ENCODE data around the gene DERA. TPM values are rescaled to one million over a fixed set of nuclear protein-coding genes. Genes with fewer than 3 reads are reported as not detected.
"Not testable (repeated sequence)": the region's sequence is repeated elsewhere in the genome, so short reads cannot be mapped to it uniquely, and the experiment has no call there.

DERA gene
- total RNA-seq, 3 donors from 2014 or later: 6.8 to 10.4 (median 7.0) TPM

DNA sequence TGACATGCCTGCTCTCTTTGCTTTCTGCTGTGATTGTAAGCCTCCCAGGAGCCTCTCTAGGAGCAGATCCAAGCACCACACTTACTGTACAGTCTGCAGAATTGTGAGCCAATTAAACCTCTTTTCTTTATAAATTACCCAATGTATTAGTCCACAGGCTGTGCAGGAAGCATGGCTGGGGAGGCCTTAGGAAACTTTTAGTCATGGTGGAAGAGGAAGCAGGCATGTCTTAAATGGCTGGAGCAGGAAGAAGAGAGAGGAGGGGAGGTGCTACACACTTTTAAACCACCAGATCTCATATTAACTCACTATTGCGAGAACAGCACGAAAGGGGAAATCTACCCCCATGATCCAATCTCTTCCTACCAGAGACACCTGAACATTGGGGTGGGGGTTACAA is 108.9 kb downstream of the DERA start:
- ATAC-seq (no peak), DNase-seq (no peak)
- Mint-ChIP-seq H3K9me3 (peaks cover 26% of the 10 kb centered on the region), H3K4me3 (no peak overlapping the region), H3K36me3 (ENCODE audit: insufficient read depth) (peaks cover 59% of the 10 kb centered on the region), H3K27me3 (ENCODE audit: low read depth) (no peaks in the 10 kb centered on the region), H3K4me1 (ENCODE audit: low read depth) (no peaks in the 10 kb centered on the region)

DNA sequence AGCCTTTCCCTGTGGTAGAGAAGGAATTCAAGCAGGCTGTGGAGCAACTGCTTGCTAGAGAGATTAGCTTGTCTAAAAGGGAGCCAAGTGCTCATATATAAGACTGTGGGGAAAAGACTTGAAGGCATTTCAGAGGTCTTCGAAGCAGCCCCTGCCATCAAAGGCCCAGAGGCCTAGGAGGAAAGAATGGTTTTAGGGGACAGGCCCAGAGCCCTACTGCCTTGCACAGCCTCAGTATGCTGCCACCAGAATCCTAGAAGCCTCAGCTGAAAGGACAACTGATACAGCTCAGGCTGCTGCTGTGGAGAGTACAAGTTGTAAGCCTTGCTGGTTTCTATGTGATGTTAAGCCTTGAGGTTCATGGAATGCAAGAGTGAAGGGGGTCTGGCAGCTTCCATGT is 109.9 kb downstream of the DERA start:
- H3K36me3 Mint-ChIP-seq (ENCODE audit: insufficient read depth): peaks cover 49% of the 10 kb centered on the region

DNA sequence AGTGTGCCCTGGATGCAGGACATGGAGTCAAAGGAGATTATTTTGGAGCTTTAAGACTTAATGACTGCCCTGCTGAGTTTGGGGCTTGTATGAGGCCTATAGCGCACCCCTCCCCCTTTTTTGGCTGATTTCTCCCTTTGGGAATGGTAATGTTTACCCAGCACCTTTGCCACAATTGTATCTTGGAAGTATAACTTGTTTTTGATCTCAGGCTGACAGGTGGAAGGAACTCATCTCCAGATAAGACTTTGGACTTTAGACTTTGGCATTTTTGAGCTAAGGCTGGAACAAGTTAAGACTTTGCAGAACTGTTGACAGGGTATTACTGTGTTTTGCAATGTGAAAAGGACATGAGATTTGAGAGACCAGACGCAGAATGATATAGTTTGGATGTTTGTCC is 110.5 kb downstream of the DERA start:
- ATAC-seq (no peak), DNase-seq (no peak)
- H3K27me3 Mint-ChIP-seq (ENCODE audit: low read depth): no peaks in the 10 kb centered on the region
- H3K4me1 Mint-ChIP-seq (ENCODE audit: low read depth): no peaks in the 10 kb centered on the region
- H3K36me3 Mint-ChIP-seq (ENCODE audit: insufficient read depth): peaks cover 47% of the 10 kb centered on the region
- no peak overlapping the region for H3K4me3 Mint-ChIP-seq
- H3K9me3 Mint-ChIP-seq: peaks cover 25% of the 10 kb centered on the region

More for the DNA sequence above, 109.9 kb downstream of the DERA start:
- peaks cover 25% of the 10 kb centered on the region for H3K9me3 Mint-ChIP-seq
- H3K27me3 Mint-ChIP-seq (ENCODE audit: low read depth): no peaks in the 10 kb centered on the region
- ATAC-seq: no peak
- no peak overlapping the region for H3K4me3 Mint-ChIP-seq
- no peaks in the 10 kb centered on the region for H3K4me1 Mint-ChIP-seq (ENCODE audit: low read depth)
- no peak for DNase-seq

DNA sequence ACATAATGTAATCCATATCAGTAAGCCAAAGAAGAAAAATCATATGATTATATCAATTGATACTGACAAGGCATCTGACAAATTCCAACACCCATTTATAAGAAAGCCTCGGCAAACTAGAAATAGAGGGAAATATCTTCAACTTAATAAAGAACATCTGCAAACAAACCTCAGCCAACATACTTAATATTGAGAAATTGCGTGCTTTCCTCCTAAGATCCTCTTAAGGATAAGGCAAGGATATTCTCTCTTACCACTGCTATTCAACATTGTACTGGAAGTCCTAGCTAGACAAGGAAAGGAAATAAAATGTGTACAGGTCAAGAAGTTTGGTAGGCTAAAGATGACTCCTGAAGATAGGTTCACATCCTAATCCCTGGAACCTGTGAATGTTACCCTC is 115.9 kb downstream of the DERA start:
- ATAC-seq (no peak), DNase-seq (no peak)
- Mint-ChIP-seq H3K27me3 (ENCODE audit: low read depth) (no peaks in the 10 kb centered on the region), H3K36me3 (ENCODE audit: insufficient read depth) (peaks cover 23% of the 10 kb centered on the region), H3K4me1 (ENCODE audit: low read depth) (no peaks in the 10 kb centered on the region), H3K4me3 (no peak overlapping the region), H3K9me3 (peaks cover 5% of the 10 kb centered on the region)

DNA sequence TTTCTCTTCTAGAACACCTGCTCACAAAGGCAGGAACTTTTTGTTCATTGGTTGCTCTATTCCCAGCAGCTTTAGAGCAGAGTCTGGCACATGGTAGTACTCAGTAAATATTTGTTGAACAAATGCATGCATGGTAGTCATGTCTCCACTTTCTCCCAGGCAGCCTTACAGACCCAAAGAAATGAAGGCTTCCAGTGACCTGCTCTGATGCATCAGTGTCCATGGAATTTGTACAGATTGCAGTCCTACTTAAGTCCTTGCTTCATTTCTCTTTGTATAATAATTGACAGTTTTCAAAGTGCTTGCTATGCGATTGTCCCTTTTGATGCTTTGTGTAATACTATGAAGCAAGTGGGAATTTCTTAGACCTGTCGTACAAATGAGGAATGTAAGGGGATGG is 119.6 kb downstream of the DERA start:
- ATAC-seq: no peak
- no peak for DNase-seq
- H3K27me3 Mint-ChIP-seq (ENCODE audit: low read depth): no peaks in the 10 kb centered on the region
- H3K4me1 Mint-ChIP-seq (ENCODE audit: low read depth): no peaks in the 10 kb centered on the region
- H3K4me3 Mint-ChIP-seq: no peak overlapping the region
- peaks cover 37% of the 10 kb centered on the region for H3K36me3 Mint-ChIP-seq (ENCODE audit: insufficient read depth)
- H3K9me3 Mint-ChIP-seq: no peaks in the 10 kb centered on the region

DNA sequence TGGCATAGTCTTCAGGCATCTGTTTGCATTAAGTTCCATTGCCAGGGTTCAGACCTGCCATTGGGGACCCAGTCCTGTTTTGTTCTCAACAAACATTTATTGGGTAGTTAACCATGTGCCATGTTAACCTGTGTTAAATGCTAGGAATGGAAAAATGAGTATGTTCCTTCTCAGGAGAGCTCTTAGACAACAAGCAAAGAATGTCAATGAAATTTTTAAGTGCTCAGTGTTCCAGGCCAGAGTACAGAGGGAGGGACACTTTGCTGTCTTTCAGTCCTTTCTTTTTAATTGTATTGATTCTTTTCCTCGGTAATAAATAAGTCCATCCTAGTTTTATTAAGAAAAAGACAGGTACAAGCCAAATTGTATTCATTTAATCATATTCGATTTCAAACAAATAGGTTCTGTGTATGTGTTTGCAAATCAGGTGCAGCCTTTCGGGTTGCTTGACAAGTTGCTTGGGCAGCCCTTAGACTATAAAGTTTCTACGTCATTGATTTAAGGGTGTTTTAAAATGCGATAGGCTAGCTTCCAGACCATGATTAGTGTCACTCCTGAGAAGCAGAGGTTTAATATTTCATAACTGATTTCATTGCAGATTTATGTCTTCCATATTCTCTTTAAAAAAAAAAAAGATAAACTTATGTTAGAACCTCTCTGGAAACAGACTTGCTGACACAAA is 123.1 kb downstream of the DERA start:
- Mint-ChIP-seq H3K36me3 (ENCODE audit: insufficient read depth) (peaks cover 55% of the 10 kb centered on the region), H3K4me3 (no peak overlapping the region), H3K9me3 (no peaks in the 10 kb centered on the region), H3K4me1 (ENCODE audit: low read depth) (no peaks in the 10 kb centered on the region), H3K27me3 (ENCODE audit: low read depth) (no peaks in the 10 kb centered on the region)
- DNase-seq: no peak
- ATAC-seq: no peak

DNA sequence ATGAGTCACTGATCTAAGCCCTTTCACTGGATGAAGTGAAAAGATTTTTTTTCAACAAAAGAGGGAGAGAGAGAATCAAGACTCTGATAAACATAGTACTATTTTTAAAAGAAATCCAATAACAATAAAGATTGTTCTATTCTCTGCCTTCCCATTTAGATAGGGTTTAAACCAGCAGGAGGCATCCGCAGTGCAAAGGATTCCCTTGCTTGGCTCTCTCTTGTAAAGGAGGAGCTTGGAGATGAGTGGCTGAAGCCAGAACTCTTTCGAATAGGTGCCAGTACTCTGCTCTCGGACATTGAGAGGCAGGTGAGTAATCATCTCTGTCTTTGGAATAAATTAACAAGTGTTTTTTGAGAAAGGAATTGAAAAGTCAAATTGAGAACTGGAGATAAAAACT is 124.9 kb downstream of the DERA start:
- Mint-ChIP-seq H3K4me1 (ENCODE audit: low read depth) (no peaks in the 10 kb centered on the region), H3K9me3 (no peaks in the 10 kb centered on the region), H3K4me3 (no peak overlapping the region), H3K36me3 (ENCODE audit: insufficient read depth) (peaks cover 56% of the 10 kb centered on the region), H3K27me3 (ENCODE audit: low read depth) (no peaks in the 10 kb centered on the region)
- DNase-seq (no peak), ATAC-seq (no peak)

DNA sequence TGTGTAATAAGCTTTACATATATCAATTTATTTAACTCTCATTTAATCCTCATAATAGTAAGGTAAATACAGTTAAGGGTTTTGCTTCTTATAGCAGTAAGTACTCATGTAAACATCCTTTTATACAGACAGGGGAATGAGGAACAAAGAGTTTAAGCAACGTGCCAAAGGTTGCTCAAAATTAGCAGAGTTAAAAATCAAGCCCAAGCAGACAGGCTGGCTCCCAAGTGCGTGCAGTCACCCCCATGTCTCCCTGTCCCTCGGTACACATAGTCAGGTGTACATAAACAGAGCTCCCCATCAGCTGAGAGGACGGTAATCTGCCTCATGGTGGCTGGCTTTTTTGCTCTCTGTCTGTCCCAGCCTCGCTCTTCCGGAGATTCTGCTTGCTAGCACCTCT is 126.4 kb downstream of the DERA start:
- H3K4me1 Mint-ChIP-seq (ENCODE audit: low read depth): no peaks in the 10 kb centered on the region
- DNase-seq (no peak), ATAC-seq (no peak)
- no peaks in the 10 kb centered on the region for H3K27me3 Mint-ChIP-seq (ENCODE audit: low read depth)
- H3K9me3 Mint-ChIP-seq: peaks cover 8% of the 10 kb centered on the region
- no peak overlapping the region for H3K4me3 Mint-ChIP-seq
- H3K36me3 Mint-ChIP-seq (ENCODE audit: insufficient read depth): peaks cover 50% of the 10 kb centered on the region

DNA sequence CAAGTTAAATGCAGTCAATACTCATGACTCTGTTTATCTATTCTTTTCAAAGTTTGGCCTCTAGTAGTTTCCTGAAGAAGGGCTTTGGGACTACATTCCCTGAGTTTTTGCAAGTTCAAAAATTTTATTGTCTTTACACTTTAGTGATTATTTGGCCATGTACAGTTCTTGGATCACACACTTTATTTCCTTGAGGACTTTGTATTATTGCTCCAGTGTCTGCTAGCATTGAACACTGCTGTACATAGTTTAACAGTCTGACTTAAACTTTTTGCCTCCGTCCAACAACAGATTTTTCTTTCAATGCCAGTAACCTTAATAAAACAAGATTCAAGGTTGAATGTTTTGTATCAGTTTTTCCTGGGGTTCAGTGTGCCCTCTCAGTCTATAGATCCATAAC is 132.3 kb downstream of the DERA start:
- peaks cover 35% of the 10 kb centered on the region for H3K9me3 Mint-ChIP-seq
- H3K36me3 Mint-ChIP-seq (ENCODE audit: insufficient read depth): peaks cover 22% of the 10 kb centered on the region
- no peak overlapping the region for H3K4me3 Mint-ChIP-seq
- no peak for DNase-seq
- no peak for ATAC-seq
- H3K4me1 Mint-ChIP-seq (ENCODE audit: low read depth): no peaks in the 10 kb centered on the region
- no peaks in the 10 kb centered on the region for H3K27me3 Mint-ChIP-seq (ENCODE audit: low read depth)

DNA sequence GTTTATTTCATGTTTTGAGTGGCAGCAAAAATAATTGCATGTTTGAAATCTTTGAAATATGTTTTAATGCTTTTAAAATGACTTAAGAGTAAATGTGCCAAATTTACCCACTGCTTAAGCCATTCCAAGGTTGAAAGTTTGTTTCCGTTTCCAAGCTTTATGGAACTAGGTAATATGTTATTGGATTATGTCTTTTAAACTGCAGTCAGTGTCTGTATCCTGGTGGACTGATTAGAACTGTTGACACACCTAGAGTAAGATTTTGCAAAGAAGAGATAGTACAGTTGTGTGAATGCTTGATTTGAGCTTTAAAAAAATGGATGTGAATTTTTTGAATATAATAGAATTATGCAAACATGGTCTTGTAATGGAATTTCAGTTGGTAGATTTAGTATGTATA is 135.1 kb downstream of the DERA start:
- no peak overlapping the region for H3K4me3 Mint-ChIP-seq
- H3K36me3 Mint-ChIP-seq (ENCODE audit: insufficient read depth): peaks cover 13% of the 10 kb centered on the region
- no peaks in the 10 kb centered on the region for H3K4me1 Mint-ChIP-seq (ENCODE audit: low read depth)
- H3K27me3 Mint-ChIP-seq (ENCODE audit: low read depth): no peaks in the 10 kb centered on the region
- DNase-seq: no peak
- no peak for ATAC-seq
- H3K9me3 Mint-ChIP-seq: peaks cover 50% of the 10 kb centered on the region

DNA sequence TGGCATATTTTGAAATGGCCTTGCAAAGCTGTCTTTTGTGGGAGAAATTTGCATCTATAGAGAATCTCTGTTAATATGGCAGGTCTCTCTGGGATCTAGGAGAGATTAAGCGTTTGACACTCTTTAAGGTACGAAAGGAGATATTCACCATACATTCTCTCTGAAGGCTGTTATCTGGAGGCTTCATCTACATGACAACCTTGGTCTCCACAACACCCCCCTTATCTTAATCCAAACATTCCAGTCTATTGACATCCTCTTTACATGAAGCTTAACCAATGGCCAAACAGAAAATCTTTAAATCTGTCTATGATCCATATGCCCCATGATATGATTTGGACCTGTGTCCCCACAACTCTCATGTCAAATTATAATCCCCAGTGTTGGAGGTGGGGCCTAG is 137.4 kb downstream of the DERA start:
- Mint-ChIP-seq H3K9me3 (peaks cover 51% of the 10 kb centered on the region), H3K36me3 (ENCODE audit: insufficient read depth) (peaks cover 13% of the 10 kb centered on the region), H3K27me3 (ENCODE audit: low read depth) (no peaks in the 10 kb centered on the region), H3K4me3 (no peak overlapping the region), H3K4me1 (ENCODE audit: low read depth) (no peaks in the 10 kb centered on the region)
- DNase-seq (no peak), ATAC-seq (no peak)

DNA sequence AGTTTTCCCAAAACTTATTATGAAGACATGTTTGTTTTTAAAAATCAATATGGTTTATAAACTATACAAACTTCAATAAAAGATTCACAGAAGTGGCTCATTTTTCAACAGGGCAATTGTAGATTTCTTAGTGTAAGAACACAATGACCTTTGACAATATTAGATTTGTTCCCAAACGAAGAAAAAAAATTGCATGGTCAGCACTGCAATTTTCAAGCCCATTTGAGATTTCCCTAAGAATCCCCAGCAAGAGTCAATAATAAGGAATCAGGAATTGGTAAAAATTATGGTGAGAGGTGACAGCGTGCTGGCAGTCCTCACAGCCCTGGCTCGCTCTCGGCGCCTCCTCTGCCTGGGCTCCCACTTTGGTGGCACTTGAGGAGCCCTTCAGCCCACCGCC is 145.8 kb downstream of the DERA start:
- H3K9me3 Mint-ChIP-seq: peaks cover 20% of the 10 kb centered on the region
- H3K27me3 Mint-ChIP-seq (ENCODE audit: low read depth): no peaks in the 10 kb centered on the region
- no peak overlapping the region for H3K4me3 Mint-ChIP-seq
- DNase-seq: no peak
- no peak for ATAC-seq
- H3K36me3 Mint-ChIP-seq (ENCODE audit: insufficient read depth): no peaks in the 10 kb centered on the region
- H3K4me1 Mint-ChIP-seq (ENCODE audit: low read depth): no peaks in the 10 kb centered on the region

DNA sequence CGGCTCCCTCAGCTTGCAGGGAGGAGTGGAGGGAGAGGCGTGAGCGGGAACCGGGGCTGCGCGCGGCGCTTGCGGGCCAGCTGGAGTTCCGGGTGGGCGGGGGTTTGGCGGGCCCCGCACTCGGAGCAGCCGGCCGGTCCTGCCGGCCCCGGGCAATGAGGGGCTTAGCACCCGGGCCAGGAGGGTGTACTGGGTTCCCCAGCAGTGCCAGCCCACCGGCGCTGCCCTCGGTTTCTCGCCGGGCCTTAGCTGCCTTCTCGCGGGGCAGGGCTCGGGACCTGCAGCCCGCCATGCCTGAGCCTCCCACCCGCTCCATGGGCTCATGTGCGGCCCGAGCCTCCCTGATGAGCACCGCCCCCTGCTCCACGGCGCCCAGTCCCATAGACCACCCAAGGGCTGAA is 146.2 kb downstream of the DERA start:
- DNase-seq; H3K27me3 Mint-ChIP-seq (ENCODE audit: low read depth); H3K36me3 Mint-ChIP-seq (ENCODE audit: insufficient read depth); H3K4me3 Mint-ChIP-seq; H3K4me1 Mint-ChIP-seq (ENCODE audit: low read depth); ATAC-seq: not testable (repeated sequence)
- H3K9me3 Mint-ChIP-seq: peaks cover 19% of the 10 kb centered on the region

DNA sequence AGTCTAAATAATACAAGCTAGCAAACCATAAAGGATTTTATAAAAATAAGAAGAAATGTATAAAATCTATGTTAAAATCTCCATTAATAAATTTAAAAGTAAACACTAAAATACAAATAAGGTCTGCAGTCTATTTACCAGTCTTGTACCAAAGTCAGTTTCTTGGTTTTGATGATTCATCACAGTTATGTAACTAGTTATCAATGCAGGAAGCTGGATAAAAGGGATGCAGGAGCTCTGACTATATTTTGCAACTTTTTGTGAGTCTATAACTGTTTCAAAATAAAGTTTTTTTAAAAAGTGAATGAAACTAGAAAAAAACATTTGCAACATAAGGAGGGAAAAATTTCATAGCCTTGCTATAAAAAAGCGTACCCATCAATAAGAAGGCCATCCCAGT is 151.5 kb downstream of the DERA start:
- Mint-ChIP-seq H3K4me1 (ENCODE audit: low read depth) (no peaks in the 10 kb centered on the region), H3K4me3 (no peak overlapping the region), H3K27me3 (ENCODE audit: low read depth) (no peaks in the 10 kb centered on the region), H3K9me3 (no peaks in the 10 kb centered on the region), H3K36me3 (ENCODE audit: insufficient read depth) (no peaks in the 10 kb centered on the region)
- ATAC-seq (no peak), DNase-seq (no peak)

DNA sequence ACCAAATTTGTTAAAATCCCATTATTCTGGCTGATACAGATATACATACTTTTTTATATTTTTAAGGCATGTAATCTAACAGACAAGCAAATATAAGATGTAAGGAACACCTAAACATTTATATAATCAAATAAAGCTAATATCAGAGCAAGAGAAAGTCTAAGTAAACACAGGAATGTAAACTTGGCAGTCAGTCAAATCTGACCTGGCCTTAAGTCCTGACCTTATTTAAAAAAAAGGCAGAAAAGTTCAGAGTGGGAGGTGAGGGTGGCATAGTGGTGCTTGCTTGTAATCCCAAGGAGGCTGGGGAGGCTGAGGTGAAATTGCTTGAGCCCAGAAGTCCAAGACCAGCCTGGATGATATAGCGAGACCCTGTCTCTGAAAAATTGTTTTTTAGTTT is 152.6 kb downstream of the DERA start:
- Mint-ChIP-seq H3K36me3 (ENCODE audit: insufficient read depth) (no peaks in the 10 kb centered on the region), H3K9me3 (no peaks in the 10 kb centered on the region), H3K4me3 (no peak overlapping the region), H3K4me1 (ENCODE audit: low read depth) (no peaks in the 10 kb centered on the region), H3K27me3 (ENCODE audit: low read depth) (peaks cover 2% of the 10 kb centered on the region)
- DNase-seq: no peak
- no peak for ATAC-seq

DNA sequence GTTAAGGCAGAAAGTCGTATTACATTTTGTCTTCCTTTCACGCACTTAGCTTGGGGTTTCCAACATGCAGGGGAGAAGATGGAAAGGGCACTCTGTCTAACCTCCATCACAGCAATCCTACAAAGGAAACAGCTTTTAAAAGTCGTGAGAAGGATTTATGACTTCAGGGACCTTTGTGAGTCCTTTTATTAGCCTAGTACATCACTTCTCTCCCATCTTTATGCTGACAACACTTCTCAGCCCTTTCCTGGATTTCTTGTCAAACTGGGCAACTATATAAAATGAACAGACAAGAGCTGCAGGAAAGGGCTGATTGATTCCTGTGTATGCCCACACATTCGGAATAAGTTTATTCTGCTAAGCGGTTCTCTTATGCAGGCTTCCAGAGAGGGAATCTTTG is 159.0 kb downstream of the DERA start:
- Mint-ChIP-seq H3K9me3 (no peaks in the 10 kb centered on the region), H3K4me3 (no peak overlapping the region), H3K4me1 (ENCODE audit: low read depth) (no peaks in the 10 kb centered on the region), H3K36me3 (ENCODE audit: insufficient read depth) (no peaks in the 10 kb centered on the region), H3K27me3 (ENCODE audit: low read depth) (peaks cover 14% of the 10 kb centered on the region)
- no peak for ATAC-seq
- DNase-seq: no peak

Data from activated T-cell treated with anti-CD3 and anti-CD28 coated beads, Interleukin-2, amount 50 U/mL, for 4 hours (primary cell).